ENCODE results near the gene FRMPD1.

DNA sequence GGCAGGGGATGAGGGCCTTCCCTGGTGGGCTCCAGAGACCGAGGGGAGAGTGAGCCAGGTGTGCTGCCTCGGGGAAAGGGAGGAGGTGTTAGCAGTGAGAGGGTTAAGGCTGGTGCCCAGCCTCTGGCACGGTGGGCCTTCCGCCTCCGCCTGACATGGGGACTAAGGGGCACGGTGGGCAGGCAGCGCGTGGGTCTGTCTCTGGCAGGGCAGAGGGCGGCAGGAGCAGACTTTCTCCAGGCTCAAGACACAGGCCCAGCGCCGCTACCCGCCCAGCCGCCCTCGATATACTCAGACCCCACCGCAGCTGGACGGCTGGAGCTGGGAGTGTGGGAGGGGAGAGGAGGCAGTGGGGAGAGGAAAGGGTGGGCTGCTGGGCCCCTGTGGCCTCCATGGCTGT, 14.9 kb upstream of the FRMPD1 start:
- no peak for TF ChIP-seq ZNF76 (tag by site-specific recombination; IDR thresholded peaks at IDR 0.05; ENCODE audit: borderline replicate concordance, low read depth)
- TF ChIP-seq WT1 (tag by site-specific recombination; IDR thresholded peaks at IDR 0.05), result no peak
- no peak for TF ChIP-seq ZBTB8A (tag by site-specific recombination; IDR thresholded peaks at IDR 0.05)
- TF ChIP-seq, protein P1, sequence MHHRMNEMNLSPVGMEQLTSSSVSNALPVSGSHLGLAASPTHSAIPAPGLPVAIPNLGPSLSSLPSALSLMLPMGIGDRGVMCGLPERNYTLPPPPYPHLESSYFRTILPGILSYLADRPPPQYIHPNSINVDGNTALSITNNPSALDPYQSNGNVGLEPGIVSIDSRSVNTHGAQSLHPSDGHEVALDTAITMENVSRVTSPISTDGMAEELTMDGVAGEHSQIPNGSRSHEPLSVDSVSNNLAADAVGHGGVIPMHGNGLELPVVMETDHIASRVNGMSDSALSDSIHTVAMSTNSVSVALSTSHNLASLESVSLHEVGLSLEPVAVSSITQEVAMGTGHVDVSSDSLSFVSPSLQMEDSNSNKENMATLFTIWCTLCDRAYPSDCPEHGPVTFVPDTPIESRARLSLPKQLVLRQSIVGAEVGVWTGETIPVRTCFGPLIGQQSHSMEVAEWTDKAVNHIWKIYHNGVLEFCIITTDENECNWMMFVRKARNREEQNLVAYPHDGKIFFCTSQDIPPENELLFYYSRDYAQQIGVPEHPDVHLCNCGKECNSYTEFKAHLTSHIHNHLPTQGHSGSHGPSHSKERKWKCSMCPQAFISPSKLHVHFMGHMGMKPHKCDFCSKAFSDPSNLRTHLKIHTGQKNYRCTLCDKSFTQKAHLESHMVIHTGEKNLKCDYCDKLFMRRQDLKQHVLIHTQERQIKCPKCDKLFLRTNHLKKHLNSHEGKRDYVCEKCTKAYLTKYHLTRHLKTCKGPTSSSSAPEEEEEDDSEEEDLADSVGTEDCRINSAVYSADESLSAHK (tag by site-specific recombination; IDR thresholded peaks at IDR 0.05), result no peak

All from HEK293 (cell line).